CD4-positive, CD25-positive, alpha-beta regulatory T cell (primary cell): ENCODE data around the gene KCNC3. TPM values are rescaled to one million over a fixed set of nuclear protein-coding genes. Genes with fewer than 3 reads are reported as not detected.
A peak's percentile ranks its signal among the peaks of the same experiment; 100 is the strongest.

Experiments
- ATAC-seq, 2 donors: fragments of 150-1000 bp; cut with Tn5 transposase; one replicate each; pipeline ENCODE4 v1.10.0; 2021; ENCODE audit warnings: low read depth in 2 of 2, moderate number of reproducible peaks in 2 of 2, moderate library complexity in 1 of 2
- DNase-seq, 3 donors: peaks; one replicate each; pipeline versions ENCODE4 v3.0.0 to v3.0.0-alpha.2; 2012 to 2022; ENCODE audit warnings: mixed read lengths in 1 of 3
- H3K27ac ChIP-seq: one replicate; pipeline ENCODE4 v1.7.0; 2013; ENCODE audit warnings: mild to moderate bottlenecking, low read length; ENCODE audit not compliant: insufficient read depth, poor library complexity, severe bottlenecking
- H3K27me3 ChIP-seq: one replicate; pipeline ENCODE4 v1.7.0; 2013; ENCODE audit warnings: low read length; ENCODE audit not compliant: control insufficient read depth, insufficient read depth
- H3K36me3 ChIP-seq: one replicate; pipeline ENCODE4 v1.7.0; 2013; ENCODE audit warnings: mild to moderate bottlenecking, low read length, moderate library complexity; ENCODE audit not compliant: control insufficient read depth, insufficient read depth
- H3K4me1 ChIP-seq: 2 replicates; pipeline ENCODE4 v1.7.0; 2013; ENCODE audit warnings: mild to moderate bottlenecking, low read length; ENCODE audit not compliant: insufficient read depth, control insufficient read depth, poor library complexity, severe bottlenecking
- H3K4me3 ChIP-seq: one replicate; pipeline ENCODE4 v1.7.0; 2013; ENCODE audit warnings: low read depth, mild to moderate bottlenecking, low read length, moderate library complexity
- H3K9me3 ChIP-seq, 2 experiments: 1 replicate in 1 of 2; 2 replicates in 1 of 2; pipeline ENCODE4 v1.7.0; 2013; ENCODE audit warnings: low read length in 2 of 2, mild to moderate bottlenecking in 1 of 2, moderate library complexity in 1 of 2; ENCODE audit not compliant: control insufficient read depth in 2 of 2
- H3K27ac Mint-ChIP-seq, 3 donors: one replicate each; pipeline ENCODE4 v1.8.0; 2020 to 2022; ENCODE audit warnings: mild to moderate bottlenecking in 3 of 3, mixed read lengths in 3 of 3, moderate library complexity in 2 of 3
- H3K27me3 Mint-ChIP-seq: one replicate; pipeline ENCODE4 v1.8.0; 2022; ENCODE audit warnings: mild to moderate bottlenecking, mixed read lengths
- H3K36me3 Mint-ChIP-seq: one replicate; pipeline ENCODE4 v1.8.0; 2020; ENCODE audit warnings: mixed read lengths
- H3K4me1 Mint-ChIP-seq, 4 donors: one replicate each; pipeline ENCODE4 v1.8.0; 2020 to 2022; ENCODE audit warnings: mixed read lengths in 4 of 4, mild to moderate bottlenecking in 1 of 4
- H3K4me3 Mint-ChIP-seq, 4 donors: one replicate each; pipeline ENCODE4 v1.8.0; 2020 to 2022; ENCODE audit warnings: mild to moderate bottlenecking in 4 of 4, mixed read lengths in 4 of 4, moderate library complexity in 3 of 4
- H3K9me3 Mint-ChIP-seq, 7 donors: one replicate each; pipeline ENCODE4 v1.8.0; 2020 to 2022; ENCODE audit warnings: mixed read lengths in 7 of 7, mild to moderate bottlenecking in 3 of 7, moderate library complexity in 2 of 7
- polyA plus RNA-seq, 4 donors: library from polyadenylated mRNA; unstranded; fragments of 300-500 nt; fragmentation: Illumina TruSeq; gene quantifications; one replicate each; pipeline ENCODE4 v1.2.3, GENCODE V29; 2021
- total RNA-seq: library from RNA; stranded (reverse); gene quantifications from one replicate; pipeline ENCODE4 v1.2.3, GENCODE V29; 2022

KCNC3 gene
- total and polyA plus RNA-seq, 5 donors from 2014 or later: 1.4 TPM; not detected in 4

- peaks cover 3% of the 10 kb centered on the region for H3K4me1 ChIP-seq
- H3K36me3 Mint-ChIP-seq: no peaks in the 10 kb centered on the region
- no peak for DNase-seq
- H3K4me3 Mint-ChIP-seq: peak overlapping the region in 1 of 4 donors; percentile 31
- ATAC-seq: no peak
- peaks cover 0 to 4% (median 0%) of the 10 kb centered on the region in 7 donors for H3K9me3 Mint-ChIP-seq
- no peak overlapping the region for H3K4me3 ChIP-seq
- H3K9me3 ChIP-seq: no peaks in the 10 kb centered on the region
- H3K27me3 ChIP-seq: peaks cover 16% of the 10 kb centered on the region
- no peak overlapping the region for H3K27ac Mint-ChIP-seq
- peaks cover 0 to 26% (median 2%) of the 10 kb centered on the region in 4 donors for H3K4me1 Mint-ChIP-seq
- peaks cover 68% of the 10 kb centered on the region for H3K27me3 Mint-ChIP-seq
- no peak overlapping the region for H3K27ac ChIP-seq
- no peaks in the 10 kb centered on the region for H3K36me3 ChIP-seq
These were observed 16.0 kb downstream of the KCNC3 start for GRCh38 chr19:50312967-50313811.

GRCh38 chr19:50311723-50312635, 17.2 kb downstream of the KCNC3 start:
- no peak overlapping the region for H3K27ac Mint-ChIP-seq
- H3K9me3 ChIP-seq: no peaks in the 10 kb centered on the region
- ATAC-seq: no peak
- peaks cover 16% of the 10 kb centered on the region for H3K27me3 ChIP-seq
- H3K4me1 Mint-ChIP-seq: peaks cover 0 to 23% (median 2%) of the 10 kb centered on the region in 4 donors
- H3K4me1 ChIP-seq: peaks cover 3% of the 10 kb centered on the region
- peaks cover 0 to 4% (median 0%) of the 10 kb centered on the region in 7 donors for H3K9me3 Mint-ChIP-seq
- H3K27ac ChIP-seq: no peak overlapping the region
- DNase-seq: no peak
- no peak overlapping the region for H3K4me3 Mint-ChIP-seq
- no peak overlapping the region for H3K4me3 ChIP-seq
- H3K36me3 Mint-ChIP-seq: no peaks in the 10 kb centered on the region
- H3K27me3 Mint-ChIP-seq: peaks cover 67% of the 10 kb centered on the region
- no peaks in the 10 kb centered on the region for H3K36me3 ChIP-seq

GRCh38 chr19:50310759-50311465, 18.3 kb downstream of the KCNC3 start:
- Mint-ChIP-seq H3K9me3 (peaks cover 0 to 4% (median 0%) of the 10 kb centered on the region in 7 donors), H3K4me1 (peaks cover 0 to 21% (median 2%) of the 10 kb centered on the region in 4 donors), H3K4me3 (no peak overlapping the region), H3K27me3 (peaks cover 66% of the 10 kb centered on the region), H3K36me3 (no peaks in the 10 kb centered on the region), H3K27ac (no peak overlapping the region)
- H3K27ac ChIP-seq: no peak overlapping the region
- ATAC-seq: no peak
- peaks cover 3% of the 10 kb centered on the region for H3K4me1 ChIP-seq
- no peaks in the 10 kb centered on the region for H3K36me3 ChIP-seq
- H3K4me3 ChIP-seq: no peak overlapping the region
- H3K9me3 ChIP-seq: no peaks in the 10 kb centered on the region
- DNase-seq: no peak
- peaks cover 16% of the 10 kb centered on the region for H3K27me3 ChIP-seq

GRCh38 chr19:50309396-50310125, 19.6 kb downstream of the KCNC3 start:
- no peaks in the 10 kb centered on the region for H3K36me3 ChIP-seq
- H3K27ac Mint-ChIP-seq: no peak overlapping the region
- no peaks in the 10 kb centered on the region for H3K4me1 ChIP-seq
- no peak overlapping the region for H3K27ac ChIP-seq
- H3K27me3 ChIP-seq: peaks cover 12% of the 10 kb centered on the region
- H3K9me3 Mint-ChIP-seq: peaks cover 0 to 2% (median 0%) of the 10 kb centered on the region in 7 donors
- DNase-seq (no peak), ATAC-seq (no peak)
- no peaks in the 10 kb centered on the region for H3K36me3 Mint-ChIP-seq
- H3K9me3 ChIP-seq: no peaks in the 10 kb centered on the region
- peaks cover 0 to 15% (median 0%) of the 10 kb centered on the region in 4 donors for H3K4me1 Mint-ChIP-seq
- no peak overlapping the region for H3K4me3 Mint-ChIP-seq
- peaks cover 60% of the 10 kb centered on the region for H3K27me3 Mint-ChIP-seq
- H3K4me3 ChIP-seq: no peak overlapping the region

GRCh38 chr19:50308991-50309390, 20.2 kb downstream of the KCNC3 start:
- Histone ChIP-seq H3K27me3 (peaks cover 12% of the 10 kb centered on the region), H3K4me3 (no peak overlapping the region), H3K36me3 (no peaks in the 10 kb centered on the region), H3K27ac (no peak overlapping the region), H3K9me3 (no peaks in the 10 kb centered on the region), H3K4me1 (no peaks in the 10 kb centered on the region)
- ATAC-seq: no peak
- no peak for DNase-seq
- peaks cover 60% of the 10 kb centered on the region for H3K27me3 Mint-ChIP-seq
- H3K4me3 Mint-ChIP-seq: no peak overlapping the region
- peaks cover 0 to 13% (median 0%) of the 10 kb centered on the region in 4 donors for H3K4me1 Mint-ChIP-seq
- no peak overlapping the region for H3K27ac Mint-ChIP-seq
- H3K9me3 Mint-ChIP-seq: peaks cover 0 to 2% (median 0%) of the 10 kb centered on the region in 7 donors
- H3K36me3 Mint-ChIP-seq: no peaks in the 10 kb centered on the region

- no peaks in the 10 kb centered on the region for H3K36me3 ChIP-seq
- Mint-ChIP-seq H3K4me1 (peaks cover 0 to 6% (median 0%) of the 10 kb centered on the region in 4 donors), H3K27me3 (peaks cover 26% of the 10 kb centered on the region), H3K9me3 (peaks cover 0 to 3% (median 0%) of the 10 kb centered on the region in 7 donors), H3K4me3 (no peak overlapping the region), H3K36me3 (no peaks in the 10 kb centered on the region), H3K27ac (no peak overlapping the region)
- no peaks in the 10 kb centered on the region for H3K9me3 ChIP-seq
- no peak overlapping the region for H3K4me3 ChIP-seq
- H3K27me3 ChIP-seq: no peaks in the 10 kb centered on the region
- DNase-seq: no peak
- no peak overlapping the region for H3K27ac ChIP-seq
- H3K4me1 ChIP-seq: no peaks in the 10 kb centered on the region
- no peak for ATAC-seq
These were observed 25.6 kb downstream of the KCNC3 start for GRCh38 chr19:50303558-50303957.

GRCh38 chr19:50301607-50301971, 27.6 kb downstream of the KCNC3 start:
- no peak overlapping the region for H3K27ac Mint-ChIP-seq

More at GRCh38 chr19:50301607-50301971, 27.6 kb downstream of the KCNC3 start:
- no peaks in the 10 kb centered on the region for H3K36me3 ChIP-seq
- Mint-ChIP-seq H3K9me3 (peaks cover 0 to 3% (median 0%) of the 10 kb centered on the region in 7 donors), H3K4me3 (no peak overlapping the region), H3K36me3 (no peaks in the 10 kb centered on the region), H3K27me3 (peaks cover 14% of the 10 kb centered on the region), H3K4me1 (peaks cover 0 to 6% (median 0%) of the 10 kb centered on the region in 4 donors)
- DNase-seq: no peak
- H3K9me3 ChIP-seq: no peaks in the 10 kb centered on the region
- H3K4me1 ChIP-seq: no peaks in the 10 kb centered on the region
- H3K4me3 ChIP-seq: no peak overlapping the region
- ATAC-seq: no peak
- no peak overlapping the region for H3K27ac ChIP-seq
- no peaks in the 10 kb centered on the region for H3K27me3 ChIP-seq
